HG03521 (cell line): ENCODE results near the gene RNF157.

Source experiments
- ATAC-seq: cut with Tn5 transposase; IDR thresholded peaks from one replicate; pipeline ENCODE4 v1.9.1; 2021; ENCODE audit warnings: mild to moderate bottlenecking, moderate library complexity; ENCODE audit not compliant: unreplicated experiment

RNF157 gene

DNA sequence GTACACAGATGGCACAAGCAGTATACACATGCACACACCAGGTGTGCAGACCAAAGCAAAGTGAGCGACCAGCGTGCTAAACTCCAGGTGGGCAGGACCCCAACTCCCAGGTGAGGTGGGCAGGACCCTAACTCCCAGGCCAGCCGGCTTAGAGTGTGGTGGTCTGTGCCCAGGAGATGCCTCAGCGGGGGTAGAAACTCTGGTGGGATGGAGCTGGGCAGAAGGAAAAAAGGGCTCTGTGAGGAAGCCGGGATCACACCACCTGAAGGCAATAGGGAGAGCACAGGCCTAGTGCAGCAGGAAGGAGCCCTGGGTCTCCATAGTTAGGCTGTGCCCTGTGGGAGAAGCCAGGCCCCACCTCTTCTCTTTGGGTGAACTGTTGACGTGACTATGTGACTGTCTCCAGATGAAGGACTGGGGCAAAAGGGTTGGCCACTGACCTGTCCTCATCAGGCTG lies 97.7 kb downstream of the RNF157 start:
- no peak for ATAC-seq

DNA sequence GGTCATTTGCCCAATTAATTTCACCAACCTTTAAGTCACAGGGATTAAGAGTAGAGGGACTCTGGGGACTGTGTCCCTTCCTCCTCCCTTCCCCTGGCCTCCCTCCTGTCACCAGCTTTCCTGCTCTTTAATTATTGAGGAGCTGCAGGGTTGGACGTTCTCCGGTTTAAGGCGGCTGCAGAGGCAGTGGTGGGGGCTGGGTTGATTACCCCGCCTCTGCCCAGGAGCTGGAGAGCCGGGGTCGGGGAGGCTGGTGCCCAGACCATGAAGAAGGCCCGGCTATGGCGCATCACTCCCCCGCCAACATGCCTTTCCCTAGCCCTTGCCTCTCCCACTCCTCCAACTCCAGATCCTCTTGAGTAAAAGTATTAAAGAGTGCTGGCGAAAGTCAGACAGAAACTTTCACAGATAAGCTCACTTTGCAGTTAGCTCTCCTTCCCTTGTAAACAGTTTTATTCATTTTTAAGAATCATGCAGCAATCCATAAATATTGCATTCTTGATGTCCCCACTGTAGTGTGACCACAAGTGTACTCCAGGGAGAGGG lies 98.2 kb downstream of the RNF157 start:
- no peak for ATAC-seq

DNA sequence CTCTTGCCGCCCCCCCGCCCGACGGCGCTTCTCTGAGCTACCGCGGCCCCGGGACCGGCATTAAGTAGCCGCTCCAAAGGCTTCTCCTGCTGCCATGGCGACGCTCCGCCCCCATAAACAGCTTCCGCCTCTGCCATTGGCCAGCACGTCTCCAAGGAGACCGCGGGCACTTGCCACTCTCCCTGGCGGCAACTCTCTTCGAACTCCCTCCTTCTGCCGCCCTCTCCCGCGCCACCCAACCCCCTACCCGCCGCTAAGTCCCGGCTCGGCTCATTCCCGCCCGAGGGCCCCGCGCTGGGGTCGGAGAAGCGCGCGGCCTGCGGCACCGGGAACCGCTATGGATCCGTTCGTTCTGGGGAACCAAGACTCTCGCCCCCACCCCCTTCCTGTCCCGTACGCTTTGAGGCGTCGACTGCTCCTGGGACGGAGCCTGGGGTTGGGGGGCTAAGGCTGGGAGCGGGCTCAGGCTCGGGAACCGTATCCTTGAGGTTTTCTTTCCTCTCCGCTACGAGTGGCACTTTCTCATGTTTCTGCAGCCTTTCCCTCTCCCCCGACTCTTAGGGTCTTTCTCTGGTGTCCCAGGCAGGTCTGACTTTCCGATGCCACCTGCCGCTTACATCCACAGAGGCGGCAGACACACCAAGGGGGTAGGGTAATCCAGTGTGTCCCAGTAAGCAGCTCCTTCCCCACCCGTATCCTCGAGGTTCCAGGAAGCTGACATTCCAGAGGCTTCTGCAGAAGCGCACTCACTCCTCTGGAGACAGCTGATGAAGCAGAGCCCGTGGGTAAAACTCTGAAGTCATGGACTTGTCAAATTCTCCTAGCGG lies 98.9 kb downstream of the RNF157 start, which contains the start of gene FOXJ1:
Gene FOXJ1, minus strand, starts transcription at position 34 of the 827 bp plus-strand sequence. CDS start 850 bp downstream, outside the sequence.
- peak; percentile 63 for ATAC-seq

DNA sequence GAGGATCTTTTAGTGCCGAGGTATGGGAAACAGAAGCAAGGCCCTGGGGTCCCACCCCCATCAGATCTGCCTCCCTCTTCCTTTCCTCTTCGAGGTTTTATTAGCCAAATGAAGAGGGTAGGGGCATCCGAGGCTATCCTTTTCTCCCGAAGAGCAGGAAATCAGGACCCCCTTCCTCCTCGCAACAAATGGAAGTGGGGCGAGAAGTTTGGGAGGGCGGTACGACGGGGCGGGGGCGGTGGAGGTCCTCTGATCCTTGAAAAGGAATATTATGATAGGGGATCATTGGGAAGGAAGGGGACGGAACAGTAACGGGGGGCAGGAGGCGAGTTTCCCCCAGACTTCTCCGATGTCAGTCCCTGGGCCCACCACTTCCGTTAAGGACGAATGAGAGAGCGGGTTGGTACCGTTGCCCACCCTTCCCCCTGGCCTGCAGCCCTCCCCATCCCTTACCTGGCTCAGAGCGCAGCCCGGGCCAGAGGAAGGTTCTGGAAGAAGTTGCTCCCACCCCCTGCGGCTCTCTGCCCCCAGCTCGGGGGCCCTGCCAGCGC lies 99.6 kb downstream of the RNF157 start:
- ATAC-seq: no peak

DNA sequence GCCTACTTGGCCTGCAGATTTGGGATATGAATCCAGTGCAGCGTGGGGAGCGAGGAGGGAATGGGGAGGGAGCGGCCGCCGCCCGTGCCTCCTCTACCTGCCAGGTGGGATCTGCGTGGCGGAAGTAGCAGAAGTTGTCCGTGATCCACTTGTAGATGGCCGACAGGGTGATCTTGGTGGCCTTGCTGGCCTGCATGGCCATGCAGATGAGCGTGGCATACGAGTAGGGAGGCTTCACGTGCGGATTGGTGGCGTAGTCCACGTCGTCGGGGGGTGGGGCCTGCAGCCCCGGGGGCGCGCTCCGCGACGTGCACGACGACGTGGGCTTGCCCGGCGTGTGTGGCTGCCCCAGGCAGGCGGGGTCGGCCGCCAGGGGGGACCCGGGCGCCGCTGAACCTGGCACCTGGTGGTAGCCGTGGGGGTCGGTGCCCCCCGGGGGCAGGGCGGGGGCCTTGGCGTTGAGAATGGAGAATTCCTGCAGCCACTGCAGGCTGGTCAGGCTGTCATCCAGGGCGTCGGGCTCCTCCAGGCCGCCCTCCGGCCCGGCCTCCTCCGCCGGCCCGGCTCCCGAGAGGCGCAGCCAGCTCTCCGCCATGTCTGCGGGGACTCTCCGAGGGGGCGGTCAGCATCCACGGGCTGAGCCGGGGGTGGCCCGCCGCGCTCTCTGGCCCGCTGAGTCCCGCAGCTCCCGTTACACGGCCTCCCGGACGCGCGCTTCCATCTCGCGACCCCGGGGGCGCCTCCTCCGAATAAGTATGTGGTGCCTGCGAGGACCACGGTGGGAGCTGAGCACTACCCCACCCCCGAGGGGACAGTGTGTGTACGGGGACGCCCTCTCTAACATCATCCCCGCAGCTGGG lies 100.3 kb downstream of the RNF157 start:
- no peak for ATAC-seq

DNA sequence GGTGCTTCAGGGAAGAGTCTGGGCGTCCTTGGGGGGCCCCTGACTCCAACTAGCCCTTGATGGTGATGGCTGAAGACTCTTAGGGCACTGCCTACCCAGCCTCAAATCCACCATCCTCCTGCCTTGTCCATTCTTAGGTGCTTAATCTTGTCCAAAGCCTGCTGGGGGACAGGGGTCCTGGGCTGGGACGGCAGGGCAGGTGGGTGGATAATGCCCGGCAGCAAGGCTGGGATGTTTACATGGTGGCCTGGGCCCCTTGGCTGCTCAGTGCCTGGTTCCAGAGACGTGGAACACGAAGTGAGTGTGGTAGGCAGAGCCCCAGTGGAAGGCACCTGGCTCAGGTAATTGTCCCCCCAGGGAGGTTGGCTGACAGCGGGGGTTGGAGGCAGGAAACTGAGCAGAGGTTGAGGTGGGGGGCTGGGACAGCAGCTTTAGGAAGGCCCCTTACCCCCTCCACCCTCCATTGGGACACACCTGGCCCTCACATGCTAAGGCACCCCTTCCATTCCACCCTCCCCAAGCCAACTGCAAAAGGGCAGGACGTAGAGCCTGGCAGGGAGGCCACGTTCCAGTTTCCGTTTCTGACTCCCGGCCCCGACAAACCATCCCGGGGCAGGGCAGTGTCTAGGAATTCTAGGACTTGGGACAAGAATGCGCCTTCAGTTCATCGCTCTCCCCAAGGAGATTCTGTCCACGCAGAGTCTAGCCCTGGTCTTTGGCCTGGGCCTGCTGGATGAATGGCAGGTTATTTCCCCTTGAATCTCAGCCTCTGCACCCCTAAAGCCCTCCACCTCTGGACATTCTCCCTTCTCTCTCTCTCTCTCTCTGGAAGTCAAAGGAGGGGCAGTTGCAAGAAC lies 101.2 kb downstream of the RNF157 start:
- no peak for ATAC-seq

DNA sequence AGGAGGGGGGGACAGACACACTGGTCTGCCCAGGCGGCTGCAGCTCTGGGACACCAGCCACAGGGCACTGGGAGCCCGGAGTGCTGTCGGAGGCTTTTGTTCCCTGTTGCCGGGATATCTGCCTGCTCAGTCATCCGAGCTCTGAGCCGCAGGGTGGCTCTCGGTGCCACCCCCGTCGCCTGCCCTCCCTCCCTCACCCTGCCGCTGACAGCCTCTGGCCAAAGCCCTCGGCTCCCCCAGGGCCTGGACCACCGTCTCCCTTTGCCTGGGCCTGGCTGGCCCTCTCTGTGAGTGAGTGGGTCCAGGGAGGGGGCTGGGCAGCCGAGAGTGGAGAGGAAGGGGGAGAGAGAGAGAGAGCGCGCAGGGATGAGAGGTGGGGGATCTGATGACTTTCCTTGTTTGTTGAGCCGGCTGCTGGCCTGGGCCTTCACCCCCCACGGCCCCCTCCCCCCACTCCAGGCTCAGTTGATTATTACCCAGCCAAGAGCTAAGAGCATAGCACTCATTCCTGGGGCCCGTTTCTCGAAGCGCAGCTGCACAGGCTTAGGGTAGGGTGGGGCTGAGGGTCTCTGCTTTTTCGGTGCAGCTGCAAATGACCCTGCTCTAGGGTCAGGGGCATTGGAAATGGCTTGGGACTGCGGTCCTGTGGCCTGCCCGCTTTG lies 101.9 kb downstream of the RNF157 start:
- no peak for ATAC-seq

DNA sequence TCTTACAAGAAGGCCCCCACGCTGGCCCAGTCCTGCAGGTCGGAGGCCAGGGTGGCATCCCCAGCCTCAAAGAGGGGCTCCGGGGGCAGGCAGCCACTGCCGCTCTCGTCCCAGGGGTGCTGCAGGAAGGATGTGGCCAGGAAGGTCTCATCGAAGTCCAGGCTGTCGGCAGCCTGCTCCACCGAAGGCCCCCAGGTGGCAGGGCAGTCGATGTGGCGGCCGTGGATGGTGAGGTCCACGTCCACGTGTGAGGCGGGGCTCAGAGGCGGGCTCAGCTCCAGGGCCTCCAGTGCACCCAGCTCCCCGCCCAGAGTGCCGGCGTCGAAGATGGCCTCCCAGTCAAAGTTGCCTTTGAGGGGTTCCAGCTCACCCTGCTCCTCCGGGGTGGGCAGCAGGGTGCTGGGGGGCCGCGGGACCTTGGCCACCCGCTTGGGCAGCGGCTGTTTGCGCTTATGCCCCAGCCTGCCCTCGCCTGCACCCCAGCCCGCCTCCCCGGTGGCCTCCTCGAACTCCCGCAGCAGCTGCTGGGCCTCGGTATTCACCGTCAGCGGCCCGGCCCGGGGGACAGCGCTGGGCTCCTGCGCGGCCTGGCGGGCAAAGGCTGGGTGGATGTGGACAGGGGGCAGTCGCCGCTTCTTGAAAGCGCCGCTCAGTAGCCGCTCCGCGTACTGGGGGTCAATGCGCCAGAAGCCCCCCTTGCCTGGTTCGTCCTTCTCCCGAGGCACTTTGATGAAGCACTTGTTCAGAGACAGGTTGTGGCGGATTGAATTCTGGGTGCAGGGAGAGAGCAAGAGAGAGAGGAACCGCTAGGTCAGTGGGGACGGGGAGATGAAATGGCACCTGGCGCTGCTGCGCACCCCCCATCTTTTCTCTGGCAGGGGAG lies 102.7 kb downstream of the RNF157 start:
- no peak for ATAC-seq

DNA sequence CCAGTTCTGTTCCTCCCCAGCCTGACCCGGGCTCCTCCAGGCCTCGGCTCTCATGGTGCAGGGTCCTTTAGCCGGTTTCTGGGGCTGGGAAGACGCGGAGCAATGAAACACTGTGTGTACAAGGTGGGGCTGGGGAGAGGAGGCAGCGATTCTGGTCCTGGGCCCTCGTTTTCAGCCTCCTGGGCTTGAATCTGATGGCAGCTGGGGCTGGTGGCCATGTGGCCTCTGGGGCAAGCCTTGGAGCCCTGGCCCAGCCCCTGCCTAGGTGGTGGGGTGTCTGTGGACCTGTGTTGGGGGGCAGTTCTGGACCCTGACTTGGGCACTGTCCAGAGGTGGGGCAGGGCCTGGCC lies 103.3 kb downstream of the RNF157 start:
- no peak for ATAC-seq

DNA sequence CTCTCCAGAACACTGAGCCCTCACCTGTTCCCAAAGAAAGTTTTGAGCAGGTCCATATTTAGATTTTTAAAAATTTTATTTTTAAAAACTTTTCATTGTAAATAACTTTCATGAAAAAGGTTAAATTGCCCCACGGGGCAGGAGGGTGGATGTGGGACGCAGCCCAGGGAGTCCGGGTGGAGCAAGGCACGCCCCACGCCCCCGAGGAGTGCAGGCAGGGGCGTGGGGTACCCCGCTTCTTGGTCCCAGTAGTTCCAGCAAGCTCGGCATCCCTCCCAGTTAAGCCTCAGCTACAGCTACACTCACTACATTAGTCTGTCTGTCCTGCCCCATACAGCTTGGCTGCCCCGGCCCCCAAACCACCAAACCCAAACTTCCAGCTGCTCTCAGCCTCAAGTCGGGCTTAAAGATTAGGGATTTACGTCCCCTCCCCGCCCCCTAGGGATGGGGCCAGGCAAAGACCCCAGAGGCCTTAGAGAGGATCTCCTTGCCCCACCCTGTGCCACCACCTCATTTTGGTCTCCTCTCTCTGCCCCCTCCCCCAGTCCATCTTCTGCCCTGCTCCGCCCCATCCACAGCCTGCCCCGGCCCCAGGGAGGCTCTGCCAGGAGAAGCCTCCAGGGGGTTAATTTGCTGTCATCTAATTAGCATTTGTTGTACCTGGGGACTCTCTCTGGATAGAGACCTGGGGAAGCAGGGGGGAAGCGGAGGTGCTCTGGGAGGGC lies 103.9 kb downstream of the RNF157 start:
- no peak for ATAC-seq

DNA sequence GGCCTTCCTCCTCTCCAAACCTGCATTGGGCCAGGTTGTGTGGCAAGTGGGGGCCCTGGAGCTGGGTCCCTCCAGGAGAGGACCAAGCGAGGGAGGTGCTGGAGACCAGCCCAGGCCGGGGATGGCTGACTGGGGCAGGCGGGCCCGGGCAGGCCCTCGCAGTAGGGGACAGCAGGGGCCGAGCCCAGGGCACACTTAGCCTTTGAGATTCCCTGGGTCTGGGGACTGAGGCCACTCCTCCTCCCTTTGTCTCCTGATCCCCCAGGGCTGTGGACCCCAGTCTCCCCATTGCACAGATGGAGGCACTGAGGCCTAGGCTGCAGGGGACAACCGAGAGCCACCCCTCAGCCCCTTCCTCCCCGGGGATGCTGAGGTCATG lies 104.5 kb downstream of the RNF157 start:
- no peak for ATAC-seq

DNA sequence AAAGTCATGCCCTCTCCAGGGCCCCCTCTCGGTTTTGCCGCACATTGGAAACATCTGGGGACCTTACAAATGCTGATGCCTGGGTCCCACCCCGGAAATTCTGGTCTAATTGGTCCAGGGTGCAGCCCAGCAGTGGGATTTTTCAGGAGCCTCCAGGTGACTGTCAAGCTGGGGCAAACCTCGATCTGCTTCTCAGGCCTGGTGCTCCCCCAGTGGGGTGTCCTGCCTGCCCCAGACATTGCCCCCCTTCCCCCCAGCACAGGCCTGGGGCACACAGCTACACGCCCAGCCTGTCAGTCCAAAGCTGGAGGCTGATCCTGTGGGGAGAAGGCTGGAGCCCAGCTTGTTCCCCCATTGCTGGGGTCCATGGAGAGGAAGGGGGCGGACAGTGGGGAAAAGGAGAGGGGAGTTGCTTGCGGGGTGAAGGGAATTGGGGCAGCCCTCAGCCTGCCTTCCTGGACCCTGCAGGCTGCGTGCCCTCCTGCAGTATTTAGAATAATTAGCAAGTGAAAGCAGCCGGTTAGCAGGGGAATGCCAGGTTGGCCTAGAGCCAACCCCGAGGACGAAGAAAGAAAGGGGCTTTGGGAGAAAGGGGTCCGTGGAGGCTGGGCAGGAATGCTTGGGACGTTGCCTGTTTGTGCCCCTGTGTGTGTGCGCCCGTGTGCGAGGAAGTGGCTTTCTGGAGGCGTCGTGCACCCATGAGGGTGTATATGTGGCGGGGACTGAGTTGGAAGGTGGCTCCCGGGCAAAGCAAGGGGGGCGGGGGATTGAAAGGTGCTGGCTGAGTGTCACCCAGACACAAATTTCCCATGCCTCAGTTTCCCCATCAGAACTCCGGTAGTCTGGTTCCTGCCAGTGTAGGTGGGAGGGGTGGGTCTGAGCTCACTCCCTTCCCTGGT lies 105.1 kb downstream of the RNF157 start:
- no peak for ATAC-seq

DNA sequence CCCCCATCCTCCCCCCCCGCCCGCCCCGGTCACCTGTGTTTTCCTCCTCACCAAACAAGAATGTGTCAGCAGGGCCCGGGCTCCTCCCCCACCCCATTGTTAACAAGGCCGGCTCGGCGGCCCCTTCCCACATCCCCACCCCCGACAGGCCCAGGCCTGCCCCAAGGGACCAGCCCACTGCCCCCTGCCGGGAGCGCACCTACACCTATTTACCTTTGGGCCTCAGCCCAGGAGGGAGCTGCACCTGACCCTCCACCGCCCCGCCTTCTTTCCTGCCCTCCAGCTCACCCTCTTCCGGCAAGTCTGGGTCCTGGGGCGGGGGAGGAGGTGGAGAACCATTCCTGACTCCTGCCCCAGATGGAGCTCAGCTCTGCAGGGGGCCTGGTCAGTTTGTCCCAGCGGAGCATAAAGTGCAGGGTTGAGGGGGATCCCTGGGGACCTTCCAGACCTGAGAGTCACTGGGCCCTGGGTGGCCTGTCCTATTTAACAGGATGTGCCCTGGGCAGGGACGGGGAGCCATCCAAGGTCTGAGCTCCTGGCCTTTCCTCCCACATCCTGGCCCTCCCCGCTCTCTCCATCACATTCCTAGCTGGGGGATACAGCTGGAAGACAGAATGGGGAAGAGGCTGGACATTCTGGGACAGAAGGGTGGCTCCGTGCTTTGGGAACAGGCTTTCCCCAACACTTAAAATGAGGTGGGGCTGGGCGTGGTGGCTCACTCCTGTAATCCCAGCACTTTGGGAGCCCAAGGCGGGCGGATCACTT lies 107.5 kb downstream of the RNF157 start:
- ATAC-seq: no peak

DNA sequence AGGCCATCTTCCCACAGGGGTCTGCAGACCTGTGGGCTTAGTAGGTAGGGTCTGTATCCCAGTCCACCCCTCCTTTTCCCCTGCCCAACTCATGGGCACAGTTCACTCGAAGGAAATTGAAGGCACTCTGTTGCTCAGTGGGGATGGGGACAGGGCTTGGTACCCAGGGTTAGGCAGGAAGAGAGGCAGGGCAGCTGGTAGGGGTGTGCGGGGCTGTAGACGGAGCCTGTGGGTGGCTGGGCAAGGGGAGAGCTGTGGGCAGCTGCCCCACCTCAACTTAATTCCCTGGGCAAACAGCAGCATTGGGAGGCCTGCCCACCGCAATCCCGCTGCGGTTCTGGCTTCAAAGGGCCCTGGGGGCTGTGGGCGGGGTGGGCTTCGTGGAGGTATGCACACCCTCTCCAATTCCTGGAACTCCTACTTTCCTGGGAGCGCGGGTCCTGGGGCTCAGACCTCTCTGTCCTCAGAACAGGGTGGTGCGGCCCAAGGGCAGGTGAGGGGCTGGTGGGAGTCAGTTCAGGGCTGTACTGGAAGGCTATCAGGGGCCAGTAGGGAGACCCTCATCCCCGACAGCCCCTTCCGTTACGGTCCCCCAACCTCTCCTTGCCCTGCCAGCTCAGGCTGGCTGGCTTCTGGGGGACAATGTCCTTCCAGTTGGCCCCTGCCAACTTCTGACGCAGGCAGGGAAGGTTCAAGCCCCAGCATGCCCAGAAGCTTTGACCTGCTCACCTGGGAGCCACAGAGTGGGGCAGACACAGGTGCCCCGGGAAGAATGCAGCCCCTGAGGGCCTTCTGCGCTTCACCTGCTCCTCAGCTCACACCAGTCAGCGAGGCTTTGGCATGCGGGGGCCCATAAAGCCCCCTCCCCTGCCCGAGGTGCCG lies 108.4 kb downstream of the RNF157 start:
- ATAC-seq: no peak

DNA sequence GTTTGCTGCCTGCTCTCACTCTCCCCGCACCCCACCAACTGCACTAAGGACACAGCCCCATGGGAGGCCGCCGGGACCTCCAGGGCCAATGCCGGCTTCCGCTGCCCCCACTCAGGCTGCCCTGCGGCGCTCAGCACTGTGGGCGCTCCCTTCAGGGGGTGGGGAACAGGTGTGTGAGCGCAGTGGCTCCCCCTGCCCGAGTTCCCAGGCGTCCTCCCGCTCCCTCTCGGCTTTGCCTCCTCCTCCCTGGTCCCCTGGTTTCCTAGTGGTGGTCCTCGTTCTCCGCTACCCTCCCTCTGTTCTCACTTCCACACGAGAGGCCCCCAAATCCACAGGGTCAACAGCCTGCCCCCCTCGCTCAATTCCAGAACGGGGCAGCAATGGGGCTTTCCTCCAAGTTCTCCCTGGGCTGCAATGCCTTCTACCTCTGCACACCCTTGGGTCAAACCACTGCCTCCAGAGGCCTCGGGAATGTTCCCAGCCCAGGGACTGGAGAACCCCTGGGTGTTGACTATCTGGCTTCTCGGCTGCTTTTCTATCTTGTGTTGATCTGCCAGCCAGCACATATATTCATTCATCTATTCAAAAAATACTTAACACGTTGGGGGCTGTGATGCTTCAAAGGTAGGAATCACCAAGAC lies 109.1 kb downstream of the RNF157 start:
- ATAC-seq: no peak
